Right lobe of liver (tissue), 6 donors: ENCODE measurements around the gene DUSP28. TPM values are rescaled to one million over a fixed set of nuclear protein-coding genes. Genes with fewer than 3 reads are reported as not detected.

Source experiments
- ATAC-seq, 4 donors: fragments of 200-7000 bp; cut with Tn5 transposase; one replicate each; pipeline ENCODE4 v1.9.1; 2020; ENCODE audit warnings: mild to moderate bottlenecking in 4 of 4, moderate library complexity in 4 of 4
- DNase-seq, 3 donors: peaks; one replicate each; pipeline ENCODE4 v3.0.0-alpha.2; 2020
- H3K27ac ChIP-seq, 3 donors: fragments of 200-600 bp; one replicate each; pipeline ENCODE4 v1.8.0; 2022
- H3K27me3 ChIP-seq, 2 donors: fragments of 200-600 bp; one replicate each; pipeline ENCODE4 v1.8.0; 2022
- H3K36me3 ChIP-seq, 4 donors: fragments of 200-600 bp; sonication (generic) in 1 of 4; one replicate each; pipeline versions ENCODE4 v1.5.1 to v1.8.0; 2017 to 2022; ENCODE audit warnings: control low read depth in 1 of 4
- H3K4me1 ChIP-seq, 4 donors: fragments of 200-600 bp; sonication (generic) in 1 of 4; one replicate each; pipeline versions ENCODE4 v1.5.1 to v1.8.0; 2017 to 2022; ENCODE audit warnings: control low read depth in 1 of 4
- H3K4me3 ChIP-seq, 3 donors: fragments of 200-600 bp; one replicate each; pipeline ENCODE4 v1.8.0; 2022
- H3K9me3 ChIP-seq, 4 donors: fragments of 200-600 bp; sonication (generic) in 1 of 4; one replicate each; pipeline versions ENCODE4 v1.5.1 to v1.8.0; 2017 to 2022; ENCODE audit warnings: control low read depth in 1 of 4
- POLR2A ChIP-seq: fragments of 450-650 bp; IDR thresholded peaks from one replicate; pipeline ENCODE4 v1.6.1; 2017; ENCODE audit warnings: antibody characterized with exemption, mild to moderate bottlenecking
- WGBS: methylation state at CpG from one replicate; pipeline ENCODE4 v1.1.6; 2018; ENCODE audit warnings: low coverage, low lambda C conversion rate; ENCODE audit not compliant: insufficient coverage; ENCODE audit errors: missing lambda C conversion rate; 5-methylcytosine and 5-hydroxymethylcytosine counted together
- intact Hi-C, 2 donors: fragments of 100-400 bp; cut with DNase I; formaldehyde crosslinking; loops; one replicate each; pipeline versions ENCODE4 v1.11.2 to v1.14.1; 2022
- total RNA-seq, 6 experiments: library from RNA; depleted of rRNA in 2 of 6; stranded (reverse); fragments of >200 nt in 2 of 6; fragmentation: NEBNext Ultra II Directional in 3 of 6; extraction: Animal tissue kit (Norgen Biotek cat#: 25700) in 3 of 6; gene quantifications; one replicate each; pipeline versions ENCODE4 v1.1.0 to v1.2.4, GENCODE V29; 2016 to 2023
- TF ChIP-seq, protein P1 (sequence below), 4 donors: fragments of 200-600 bp in 3 of 4; fragments of 450-650 bp in 1 of 4; IDR thresholded peaks; one replicate each; pipeline versions ENCODE4 v1.5.1 to v1.8.0; 2016 to 2022; ENCODE audit warnings: antibody characterized with exemption in 4 of 4, mild to moderate bottlenecking in 2 of 4
- donor health status: DM: no; HTN: yes; CAD: no.
- donor health status: DM: no; HTN: no; CAD: no.
- donor health status: DM: no; HTN: no; CAD: no.
- donor health status: DM: no; HTN: yes; CAD: no.
- donor health status: DM: no; HTN: yes; CAD: no.

Gene DUSP28
- total RNA-seq, 6 experiments from 2014 or later = 1.3 to 3.5 (median 2.1) TPM

DNA sequence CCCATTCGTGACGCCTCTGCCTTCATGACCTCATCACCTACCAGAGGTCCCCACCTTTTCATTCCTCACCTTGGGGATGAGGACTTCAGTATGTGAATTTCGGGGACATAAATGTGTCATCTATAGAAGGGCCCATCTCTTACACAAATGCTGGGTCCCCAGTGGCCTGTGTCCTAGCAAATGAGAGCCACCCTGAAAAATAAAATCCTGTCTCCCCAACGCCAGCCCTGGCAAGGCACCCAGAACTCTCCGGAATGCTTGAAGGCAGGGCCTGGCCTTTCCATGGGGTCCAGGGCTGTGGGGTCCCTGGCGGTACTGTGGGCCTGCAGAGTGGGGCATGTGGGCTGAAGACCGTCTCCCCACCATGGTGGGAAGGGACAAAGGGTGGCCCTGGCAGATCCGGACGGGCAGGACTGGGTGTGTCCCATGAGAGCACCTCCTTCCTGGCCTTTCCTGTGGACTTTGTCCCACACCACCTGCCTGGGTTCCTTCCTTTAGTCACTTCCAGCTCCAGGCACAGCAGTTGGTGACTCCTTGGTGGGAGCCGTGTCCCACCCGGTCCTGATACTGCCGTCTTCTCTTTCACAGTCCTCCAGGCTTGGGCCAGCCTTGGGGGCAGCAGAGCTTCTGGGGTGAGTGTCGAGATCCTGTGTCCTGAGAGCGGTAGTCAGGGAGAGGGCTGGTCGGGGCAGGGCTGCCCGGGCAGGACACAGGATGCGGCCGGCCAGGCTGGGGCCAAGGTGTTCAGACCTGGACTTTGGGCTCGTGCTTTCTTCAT, 45.0 kb downstream of the DUSP28 start:
- H3K4me3 ChIP-seq = no peak overlapping the region
- no peak for TF ChIP-seq POLR2A
- TF ChIP-seq, protein P1, sequence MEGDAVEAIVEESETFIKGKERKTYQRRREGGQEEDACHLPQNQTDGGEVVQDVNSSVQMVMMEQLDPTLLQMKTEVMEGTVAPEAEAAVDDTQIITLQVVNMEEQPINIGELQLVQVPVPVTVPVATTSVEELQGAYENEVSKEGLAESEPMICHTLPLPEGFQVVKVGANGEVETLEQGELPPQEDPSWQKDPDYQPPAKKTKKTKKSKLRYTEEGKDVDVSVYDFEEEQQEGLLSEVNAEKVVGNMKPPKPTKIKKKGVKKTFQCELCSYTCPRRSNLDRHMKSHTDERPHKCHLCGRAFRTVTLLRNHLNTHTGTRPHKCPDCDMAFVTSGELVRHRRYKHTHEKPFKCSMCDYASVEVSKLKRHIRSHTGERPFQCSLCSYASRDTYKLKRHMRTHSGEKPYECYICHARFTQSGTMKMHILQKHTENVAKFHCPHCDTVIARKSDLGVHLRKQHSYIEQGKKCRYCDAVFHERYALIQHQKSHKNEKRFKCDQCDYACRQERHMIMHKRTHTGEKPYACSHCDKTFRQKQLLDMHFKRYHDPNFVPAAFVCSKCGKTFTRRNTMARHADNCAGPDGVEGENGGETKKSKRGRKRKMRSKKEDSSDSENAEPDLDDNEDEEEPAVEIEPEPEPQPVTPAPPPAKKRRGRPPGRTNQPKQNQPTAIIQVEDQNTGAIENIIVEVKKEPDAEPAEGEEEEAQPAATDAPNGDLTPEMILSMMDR (IDR thresholded peaks at IDR 0.05) = no peak
- no peaks in the 10 kb centered on the region for H3K9me3 ChIP-seq
- WGBS = 76% methylated on average over 3 of the region's 19 CpGs
- DNase-seq (peak in 2 of 3 donors; percentile 42 to 52), ATAC-seq (no peak)
- H3K27me3 ChIP-seq = no peaks in the 10 kb centered on the region
- peaks cover 0 to 9% (median 3%) of the 10 kb centered on the region in 4 donors for H3K4me1 ChIP-seq
- no peak overlapping the region for H3K27ac ChIP-seq
- intact Hi-C loops = no loop called here
- no peaks in the 10 kb centered on the region for H3K36me3 ChIP-seq

DNA sequence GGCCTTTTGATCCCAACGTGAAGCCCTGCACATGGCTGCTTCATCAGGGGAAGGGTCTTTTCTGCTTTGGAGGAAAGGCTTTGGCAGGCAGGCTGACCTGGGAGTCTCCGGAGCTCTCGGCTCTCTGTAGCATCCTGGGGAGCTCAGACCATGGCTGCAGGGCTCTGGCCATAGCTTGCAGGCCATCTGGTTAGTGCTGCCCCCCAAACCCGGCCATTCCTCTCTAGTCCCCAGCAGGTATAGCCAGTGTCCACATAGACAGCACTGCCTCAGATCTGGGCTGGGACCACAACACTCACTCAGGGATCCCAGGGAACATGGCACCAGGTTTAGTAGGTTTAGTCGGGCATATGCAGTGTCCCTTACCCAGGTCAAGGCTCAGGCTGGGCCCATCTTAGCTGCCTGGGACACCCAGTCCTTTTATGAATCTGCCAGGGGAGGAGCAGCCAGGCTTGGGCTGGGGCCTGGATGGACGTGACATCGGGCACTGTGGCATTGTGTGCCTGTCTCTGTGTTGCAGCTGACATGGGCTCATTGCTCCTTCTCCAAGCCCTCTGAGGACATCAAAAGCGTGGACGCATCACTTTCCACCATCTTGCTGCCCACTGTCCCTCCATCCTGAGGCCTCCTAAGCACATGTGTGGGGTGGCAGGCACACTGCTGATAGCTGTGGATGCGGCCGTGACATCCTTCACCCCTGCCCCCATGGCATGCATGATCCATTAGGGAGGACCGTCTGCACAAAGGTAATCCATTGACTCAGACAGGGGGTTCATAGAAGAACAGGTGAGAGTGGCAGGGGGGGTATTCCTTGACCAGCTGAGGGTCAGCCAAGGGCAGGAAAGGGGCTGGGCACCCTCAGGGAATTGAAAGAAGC, 45.9 kb downstream of the DUSP28 start:
- H3K4me3 ChIP-seq = no peak overlapping the region

DNA sequence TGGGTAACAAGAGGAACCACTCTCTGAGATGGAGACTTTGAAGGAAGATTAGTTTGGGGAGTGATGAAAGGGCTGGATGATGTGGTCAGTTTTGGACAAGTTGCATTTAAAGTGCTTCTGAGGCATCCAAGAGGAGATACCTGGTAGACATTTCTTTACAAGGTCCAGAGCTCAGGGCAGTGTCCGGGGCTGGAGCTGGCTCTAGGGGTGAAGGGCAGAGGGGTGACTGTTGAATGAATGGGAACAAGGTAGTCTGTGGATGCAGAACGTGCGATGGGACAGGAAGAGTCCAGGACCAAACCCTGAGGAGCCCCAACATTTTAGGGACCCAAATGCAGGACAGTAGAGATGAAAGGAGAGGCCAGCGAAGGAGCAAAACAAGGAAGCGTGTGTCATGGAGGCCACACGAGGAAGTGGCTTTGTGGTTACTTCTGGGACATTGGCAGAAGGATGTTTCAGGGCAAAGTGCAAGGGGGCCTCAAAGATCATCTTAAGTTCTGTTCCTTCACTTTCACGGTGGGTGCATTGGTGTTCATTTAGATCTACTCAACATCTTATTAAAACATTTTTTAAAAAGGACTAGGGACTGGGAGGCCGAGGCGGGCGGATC, 51.5 kb downstream of the DUSP28 start:
- Histone ChIP-seq H3K27me3 (no peaks in the 10 kb centered on the region), H3K4me3 (no peak overlapping the region), H3K36me3 (no peaks in the 10 kb centered on the region), H3K27ac (no peak overlapping the region), H3K4me1 (no peaks in the 10 kb centered on the region), H3K9me3 (no peaks in the 10 kb centered on the region)
- ATAC-seq (peak in 2 of 4 donors; percentile 21 to 42), DNase-seq (peak in 1 of 3 donors; percentile 14)
- intact Hi-C loops = no loop called here
- 80% methylated on average over 10 of the region's 10 CpGs for WGBS
- TF ChIP-seq, protein P1 (IDR thresholded peaks at IDR 0.05) = no peak
- no peak for TF ChIP-seq POLR2A

More for the DNA sequence above, 45.9 kb downstream of the DUSP28 start:
- no peaks in the 10 kb centered on the region for H3K27me3 ChIP-seq
- no peak overlapping the region for H3K27ac ChIP-seq
- H3K4me1 ChIP-seq = peaks cover 0 to 9% (median 3%) of the 10 kb centered on the region in 4 donors
- ATAC-seq = no peak
- no peaks in the 10 kb centered on the region for H3K36me3 ChIP-seq
- no peaks in the 10 kb centered on the region for H3K9me3 ChIP-seq
- TF ChIP-seq, protein P1 (IDR thresholded peaks at IDR 0.05) = no peak
- intact Hi-C loops = no loop called here
- DNase-seq = peak in 2 of 3 donors; percentile 39 to 40
- 89% methylated on average over 3 of the region's 12 CpGs for WGBS

Other genes with a start within 250 kb of the DUSP28 start
- gene GPC1, start 124.7 kb upstream of the DUSP28 start, total RNA-seq = 10 to 100 TPM; 20.7 to 44.5 (median 27.8) TPM
- gene ANKMY1, start 2.4 kb upstream of the DUSP28 start, total RNA-seq = 10 to 100 TPM in 1 of 6 experiments, 1 to 10 TPM in 5; 6.6 to 11.0 (median 9.0) TPM
- 100 to 1,000 TPM in 1 of 6 experiments, 10 to 100 TPM in 5; 24.7 to 105 (median 31.0) TPM for gene RNPEPL1, start 8.1 kb downstream of the DUSP28 start, total RNA-seq
- 10 to 100 TPM in 2 of 6 experiments, 1 to 10 TPM in 4; 7.2 to 13.8 (median 9.1) TPM for gene CAPN10, start 26.4 kb downstream of the DUSP28 start, total RNA-seq
- gene GPR35, start 65.1 kb downstream of the DUSP28 start, total RNA-seq = 1 to 10 TPM in 2 of 6 experiments, under 1 TPM in 4; 0.11 to 1.2 (median 0.72) TPM
- not detected for gene AQP12B, start 122.5 kb downstream of the DUSP28 start, total RNA-seq
- not detected for gene AQP12A, start 131.5 kb downstream of the DUSP28 start, total RNA-seq